Activated T-cell treated with anti-CD3 and anti-CD28 coated beads, Interleukin-2, amount 50 U/mL, for 1 hour (primary cell): ENCODE data around the gene PREX1.
A peak's percentile ranks its signal among the peaks of the same experiment; 100 is the strongest.

Experiments
- DNase-seq: peaks from one replicate; pipeline ENCODE4 v3.0.0-alpha.2; 2020

PREX1 gene

DNA sequence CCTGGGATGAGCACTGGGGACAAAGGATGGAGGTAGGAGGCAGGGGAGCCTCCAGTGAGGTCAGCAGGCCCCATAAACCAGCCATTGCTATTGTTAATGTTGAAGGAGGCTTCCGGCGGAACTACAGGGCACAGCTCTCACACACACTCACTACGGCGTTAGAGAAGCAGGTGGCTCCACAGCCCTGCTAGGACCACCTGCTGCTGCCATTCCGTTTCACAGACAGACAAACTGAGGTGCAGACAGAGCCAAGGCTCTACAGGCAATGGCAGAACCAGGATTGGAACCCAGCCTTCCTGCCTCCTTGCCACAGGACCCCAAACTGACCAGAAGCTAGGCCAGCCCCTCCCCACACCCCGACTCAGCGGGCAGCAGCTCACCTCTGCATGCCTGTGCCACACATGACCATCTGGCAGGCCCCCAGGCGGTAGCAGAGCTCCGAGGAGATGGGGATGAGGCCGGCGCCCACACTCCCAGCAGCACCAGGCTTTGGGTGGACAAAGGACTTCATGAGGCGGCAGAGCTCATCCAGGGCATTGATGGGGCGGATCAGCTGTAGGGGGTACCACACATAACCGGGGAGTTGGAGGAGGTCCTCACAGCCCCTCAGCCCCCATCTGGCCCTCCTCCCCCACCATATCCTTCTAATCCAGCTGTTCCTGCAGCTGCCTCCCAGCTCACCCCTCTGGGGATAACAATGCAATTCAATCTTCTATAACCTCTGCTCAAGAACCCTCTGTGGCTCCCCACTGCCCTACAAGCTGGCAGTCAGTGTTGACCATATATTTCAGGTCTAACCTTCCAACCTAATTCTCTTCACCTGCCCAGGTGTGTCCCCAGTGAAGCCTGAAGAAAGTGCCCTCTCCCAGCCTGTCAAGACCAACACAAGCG lies 198.5 kb downstream of the PREX1 start:
- no peak for DNase-seq

GRCh38 chr20:48627737-48628128 lies 200.1 kb downstream of the PREX1 start:
- no peak for DNase-seq

DNA sequence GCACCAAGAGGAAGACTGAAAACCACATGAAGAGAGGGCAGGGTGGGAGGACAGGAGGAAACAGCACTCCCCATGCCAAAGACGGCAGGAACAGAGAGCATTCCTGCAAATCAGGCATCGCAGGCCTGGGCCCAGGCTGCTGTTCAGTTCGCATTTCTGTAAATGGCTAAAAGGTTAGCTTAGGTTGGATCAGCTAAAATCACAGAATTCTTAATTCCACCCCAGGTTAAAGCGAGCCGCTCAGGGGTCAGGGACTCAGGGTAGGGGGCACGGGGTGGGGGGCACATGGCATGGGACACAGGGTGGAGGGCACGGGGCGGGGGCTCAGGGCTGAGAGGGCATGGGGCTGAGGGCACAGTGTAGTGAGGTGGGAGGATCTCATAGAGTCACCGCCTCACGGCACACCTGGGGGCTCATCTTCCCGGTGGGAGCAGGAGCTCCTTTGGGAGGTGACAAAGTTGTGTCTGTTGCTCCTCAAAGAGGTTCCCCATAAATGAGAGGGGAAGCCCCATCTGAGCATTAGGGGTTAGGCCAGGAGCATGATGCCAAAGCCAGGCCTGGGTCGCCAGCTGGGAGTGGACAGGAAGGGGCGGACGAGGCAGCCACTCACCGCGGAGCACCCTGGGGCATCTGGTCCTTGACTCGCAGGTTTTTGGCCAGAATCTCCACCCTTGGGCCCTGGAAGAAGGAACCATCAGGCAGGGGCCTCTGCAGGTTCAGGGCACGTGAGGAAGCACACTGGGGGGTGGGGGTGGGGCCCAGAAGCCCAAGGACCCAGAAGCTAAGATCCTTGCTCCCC lies 200.7 kb downstream of the PREX1 start:
- no peak for DNase-seq

DNA sequence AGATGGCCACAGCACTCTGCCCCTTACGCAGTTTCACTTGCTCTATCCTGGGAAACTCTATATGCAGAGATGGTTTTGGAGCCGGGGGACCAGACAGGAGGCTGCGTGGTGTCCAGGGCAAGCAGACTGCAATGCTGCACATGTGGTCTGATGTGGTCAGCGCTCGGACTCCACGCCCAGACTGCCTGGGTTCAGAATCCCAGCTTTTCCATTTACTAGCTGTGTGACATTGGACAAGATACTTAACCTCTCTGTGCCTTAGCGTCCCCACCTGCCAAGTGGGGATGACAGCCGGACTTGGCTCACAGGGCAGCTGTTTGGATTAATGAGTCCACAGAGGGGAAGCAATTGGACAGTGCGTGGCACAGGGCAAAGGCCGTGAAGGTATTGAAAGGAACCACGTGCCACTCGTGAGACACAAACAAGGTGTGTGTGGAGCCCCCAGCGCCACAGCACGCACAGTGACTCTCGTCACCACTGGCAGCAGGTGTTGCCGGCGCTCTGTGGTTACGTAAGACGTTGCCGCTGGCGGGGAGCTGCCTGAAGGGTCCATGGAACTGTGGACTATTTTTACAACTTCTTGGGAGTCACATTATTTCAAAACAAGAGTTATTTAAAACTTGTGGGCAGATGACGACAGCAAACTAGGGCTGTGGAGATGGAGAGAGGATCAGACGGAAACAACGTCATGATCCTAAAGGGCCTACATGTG lies 201.4 kb downstream of the PREX1 start:
- peak; percentile 50 for DNase-seq

- DNase-seq: no peak
Observed at GRCh38 chr20:48625136-48625900, 202.5 kb downstream of the PREX1 start.

- no peak for DNase-seq
Observed at GRCh38 chr20:48624315-48625020, 203.3 kb downstream of the PREX1 start.

- no peak for DNase-seq
Observed at GRCh38 chr20:48623906-48624265, 203.9 kb downstream of the PREX1 start.

- DNase-seq: no peak
Observed at GRCh38 chr20:48623176-48623905, 204.5 kb downstream of the PREX1 start.

DNA sequence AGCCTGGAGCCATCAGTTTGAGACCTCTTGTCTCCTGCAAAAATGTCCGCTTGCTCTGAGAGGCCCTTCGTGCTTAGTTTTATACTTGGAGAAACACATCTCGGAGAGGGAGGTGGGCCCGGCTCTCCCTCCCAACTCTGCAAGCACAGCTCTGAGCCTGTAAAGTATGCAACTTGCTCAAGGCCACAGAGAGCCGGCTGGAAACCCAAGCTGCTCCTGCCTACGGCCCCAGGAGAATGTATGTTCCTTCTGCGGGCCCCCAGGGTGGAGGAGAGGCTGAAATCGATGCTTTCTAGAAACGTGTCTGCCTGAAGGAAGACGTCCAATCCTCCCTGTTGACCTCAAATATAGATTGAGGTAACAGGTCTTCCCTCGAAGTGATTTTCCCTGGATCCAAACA lies 205.4 kb downstream of the PREX1 start:
- no peak for DNase-seq

DNA sequence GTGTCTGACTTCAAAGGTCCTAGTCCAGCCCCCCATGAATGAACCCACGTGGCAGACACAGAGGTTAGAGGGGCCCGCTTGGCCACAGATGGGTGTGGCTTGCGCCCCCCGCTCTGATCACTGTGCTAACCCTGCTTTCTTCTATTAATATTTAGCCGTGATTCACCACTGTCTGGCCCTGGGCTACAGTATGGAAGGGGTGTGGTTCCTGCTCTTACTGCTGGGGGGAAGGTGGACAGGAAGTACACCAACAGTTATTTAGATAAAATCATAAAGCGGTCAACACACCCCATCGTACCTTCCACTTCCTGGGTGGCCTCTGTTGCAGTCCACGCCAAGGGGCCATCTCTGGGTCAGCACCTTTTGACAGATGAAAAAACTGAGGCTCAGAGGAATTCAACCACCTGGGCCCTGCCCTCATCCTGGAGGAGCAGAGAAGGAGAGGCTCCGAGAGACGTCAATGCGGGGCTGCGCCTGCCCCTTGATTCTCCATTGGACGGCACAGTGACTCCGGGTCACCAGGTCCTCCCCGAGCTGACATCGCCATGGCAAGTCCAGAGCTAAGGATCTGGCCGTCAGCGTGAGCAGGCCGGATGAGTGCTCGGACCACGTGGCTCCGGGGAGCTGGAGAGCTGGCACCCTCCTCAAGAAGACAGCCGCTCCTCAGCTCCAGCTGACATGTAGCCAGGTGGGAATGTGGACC lies 206.3 kb downstream of the PREX1 start:
- DNase-seq: no peak

DNA sequence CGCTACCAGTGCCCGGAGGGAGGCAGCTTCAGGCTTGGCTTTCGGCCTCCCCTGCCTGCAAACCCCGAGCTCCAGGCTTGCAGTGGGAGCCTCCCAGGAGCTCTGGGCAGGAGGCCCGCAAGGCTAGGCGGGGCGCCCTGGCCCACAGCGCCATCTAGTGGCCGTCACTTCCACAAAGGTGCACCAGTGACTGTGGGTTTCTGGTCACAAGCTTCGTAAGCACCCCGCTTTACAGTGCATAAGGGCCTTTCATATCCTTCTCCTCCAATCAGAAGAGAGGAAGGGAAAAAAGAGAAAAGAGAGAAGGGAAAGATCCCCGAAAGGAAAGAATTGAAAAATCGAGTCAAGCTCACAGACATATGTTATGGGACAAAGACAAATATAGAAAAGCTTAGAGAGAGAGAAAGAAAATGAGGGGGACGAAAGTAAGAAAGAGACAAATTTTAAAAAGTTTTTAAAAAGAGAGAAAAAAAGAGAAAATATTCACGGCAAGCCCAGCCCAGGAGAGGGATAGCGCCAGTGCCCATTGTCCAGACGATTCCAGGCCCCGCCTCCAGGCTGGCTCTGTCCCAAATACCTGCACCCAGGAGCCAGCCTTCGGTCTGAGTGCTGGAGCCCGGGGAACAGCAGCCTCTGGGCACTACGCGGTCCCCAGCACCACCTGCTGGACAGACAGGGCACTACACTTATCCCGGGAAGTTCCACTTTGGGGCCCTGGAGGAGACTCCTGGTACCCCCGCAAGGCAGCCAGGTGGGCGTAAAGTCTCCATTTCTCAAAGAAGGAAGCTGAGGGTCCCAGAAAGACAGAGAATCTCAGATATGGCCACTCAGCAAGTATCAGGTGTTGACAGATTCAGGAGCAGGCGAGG lies 207.1 kb downstream of the PREX1 start:
- peak; percentile 77 for DNase-seq

DNA sequence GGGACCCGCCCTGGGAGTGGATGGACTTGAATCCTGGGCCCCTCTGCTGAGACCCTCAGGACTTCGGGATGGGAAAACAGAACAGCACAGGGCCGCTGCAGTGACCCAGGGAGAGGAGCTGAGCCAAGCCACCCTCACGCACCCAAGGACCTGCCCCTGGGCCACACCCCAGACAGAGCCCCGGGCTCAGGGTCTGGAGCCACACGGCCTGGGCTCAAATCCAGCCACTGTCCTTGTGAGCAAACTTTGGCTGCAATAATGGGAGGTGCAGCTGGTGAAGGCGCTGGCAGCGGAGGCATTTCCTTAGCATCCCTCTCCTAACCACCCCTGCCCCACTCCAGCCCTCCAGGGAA lies 207.7 kb downstream of the PREX1 start:
- no peak for DNase-seq

DNA sequence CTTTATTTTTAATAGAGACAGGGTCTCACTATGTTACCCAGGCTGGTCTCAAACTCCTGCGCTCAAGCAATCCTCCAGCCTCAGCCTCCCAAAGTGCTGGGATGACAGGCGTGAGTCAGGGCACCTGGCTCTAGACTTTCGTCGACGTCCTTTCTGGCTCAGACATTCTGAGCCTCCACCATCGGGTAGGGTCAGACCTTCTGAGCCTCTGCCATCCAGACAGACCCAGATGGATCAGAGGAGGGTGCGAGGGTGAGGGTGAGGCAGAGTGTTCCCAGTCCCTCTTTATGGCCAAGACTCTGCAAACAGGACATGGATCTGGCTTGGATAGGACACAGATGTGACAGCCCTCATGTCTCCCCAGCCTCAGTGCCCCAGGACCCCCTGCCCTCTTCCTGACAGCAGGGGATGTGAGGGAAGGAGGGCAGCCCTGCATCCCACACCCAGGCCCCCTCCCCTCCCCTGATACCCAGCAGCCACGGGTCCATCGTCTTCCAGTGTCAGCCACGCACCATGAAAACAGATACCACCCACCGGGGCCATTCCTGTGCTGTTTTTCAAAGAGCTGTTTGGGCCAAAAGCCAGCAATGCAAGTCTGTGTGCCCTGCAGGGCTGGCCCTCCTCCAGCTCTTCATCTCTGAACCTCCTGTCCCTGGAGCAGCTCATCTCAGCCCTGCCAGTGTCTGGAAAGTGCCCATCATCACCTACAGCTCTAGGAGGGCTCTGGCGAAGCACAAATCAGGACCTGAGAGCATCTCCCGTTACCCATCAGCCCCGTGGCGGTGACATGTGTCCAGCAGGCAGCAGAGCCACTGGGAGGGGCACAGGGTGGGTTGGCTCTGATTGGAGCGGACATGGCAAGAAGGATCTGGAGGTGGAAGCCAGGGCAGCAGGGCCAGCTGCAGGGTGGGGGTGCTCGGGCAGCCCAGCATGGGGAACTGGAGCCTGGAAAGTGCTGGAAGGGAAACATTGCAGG lies 208.4 kb downstream of the PREX1 start:
- DNase-seq: no peak

GRCh38 chr20:48618631-48619030 lies 209.2 kb downstream of the PREX1 start:
- DNase-seq: no peak

GRCh38 chr20:48618052-48618451 lies 209.7 kb downstream of the PREX1 start:
- no peak for DNase-seq

DNA sequence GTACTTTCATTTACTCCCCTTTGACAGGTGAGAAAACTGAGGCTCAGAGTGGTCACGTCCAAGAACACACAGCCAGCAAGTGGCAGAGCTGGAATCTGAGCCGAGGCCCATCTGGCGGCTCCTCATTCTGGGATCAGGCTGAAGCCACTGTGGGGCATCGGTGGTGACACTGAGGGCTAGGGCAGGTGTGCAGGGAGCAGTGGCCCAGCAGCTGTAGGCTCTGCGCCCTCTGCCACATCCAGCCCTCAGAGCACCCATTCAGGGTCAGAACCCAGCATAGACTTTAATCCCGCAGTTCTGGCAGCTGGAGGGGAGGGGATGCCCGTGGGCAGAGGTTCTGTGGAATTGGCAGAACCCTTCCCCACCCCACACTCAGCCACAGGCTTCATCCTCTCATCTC lies 210.3 kb downstream of the PREX1 start:
- DNase-seq: no peak

- no peak for DNase-seq
Observed at GRCh38 chr20:48616481-48616880, 211.3 kb downstream of the PREX1 start.

GRCh38 chr20:48615871-48616270 lies 211.9 kb downstream of the PREX1 start:
- DNase-seq: no peak
